Epithelial cell of esophagus (primary cell): ENCODE data around the gene CD3G.
A peak's percentile ranks its signal among the peaks of the same experiment; 100 is the strongest.

Source experiments
- DNase-seq: peaks from one replicate; pipeline ENCODE4 v3.0.0; 2010; ENCODE audit warnings: low read depth
- H3K4me3 ChIP-seq: 2 replicates; pipeline ENCODE4 v1.5.1; 2011; ENCODE audit warnings: mild to moderate bottlenecking, low read length, control low read depth
- TF ChIP-seq, protein P1 (sequence below): IDR thresholded peaks from 2 replicates; pipeline ENCODE4 v1.5.1; 2011; ENCODE audit warnings: low read depth, mild to moderate bottlenecking, low read length, control low read depth, inconsistent platforms; ENCODE audit not compliant: insufficient read depth; ENCODE audit errors: missing control alignments

Gene CD3G

DNA sequence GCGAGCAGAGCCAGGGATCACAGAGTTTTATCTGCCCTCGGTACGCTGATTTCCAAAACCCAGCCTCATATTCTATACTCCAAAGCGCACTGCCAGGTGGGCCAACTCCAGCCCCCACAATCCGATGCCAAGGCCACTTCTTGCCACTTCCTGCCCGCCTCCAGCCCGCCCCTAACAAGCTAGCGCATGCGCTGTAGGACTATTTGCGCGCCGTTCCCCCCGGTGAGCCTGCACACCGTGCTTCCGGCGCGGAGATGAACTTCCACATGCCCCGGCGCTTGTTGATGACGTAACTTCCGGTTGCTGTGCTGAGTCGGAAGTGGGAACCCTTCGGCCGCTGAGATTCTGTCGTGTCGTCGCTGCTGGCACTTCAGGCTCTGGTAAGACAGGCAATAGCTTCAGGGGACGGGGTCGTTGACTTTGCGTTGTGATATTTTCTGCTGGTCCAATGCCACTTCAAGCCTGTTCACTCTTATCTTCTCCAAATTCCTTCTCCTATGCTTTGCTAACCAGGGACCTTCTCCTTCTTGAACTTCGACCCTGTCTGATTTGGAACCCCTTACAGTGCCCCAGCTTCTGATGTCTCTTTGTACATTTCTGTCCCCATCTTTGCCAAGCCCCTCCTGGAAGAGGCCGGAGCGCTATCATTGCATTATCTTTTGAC, 15.3 kb downstream of the CD3G start, which contains the start of gene UBE4A:
Gene UBE4A (plus strand): TSS at position 306 of the 664 bp plus-strand sequence. CDS start 5,481 bp downstream, outside the sequence.
- TF ChIP-seq, protein P1, sequence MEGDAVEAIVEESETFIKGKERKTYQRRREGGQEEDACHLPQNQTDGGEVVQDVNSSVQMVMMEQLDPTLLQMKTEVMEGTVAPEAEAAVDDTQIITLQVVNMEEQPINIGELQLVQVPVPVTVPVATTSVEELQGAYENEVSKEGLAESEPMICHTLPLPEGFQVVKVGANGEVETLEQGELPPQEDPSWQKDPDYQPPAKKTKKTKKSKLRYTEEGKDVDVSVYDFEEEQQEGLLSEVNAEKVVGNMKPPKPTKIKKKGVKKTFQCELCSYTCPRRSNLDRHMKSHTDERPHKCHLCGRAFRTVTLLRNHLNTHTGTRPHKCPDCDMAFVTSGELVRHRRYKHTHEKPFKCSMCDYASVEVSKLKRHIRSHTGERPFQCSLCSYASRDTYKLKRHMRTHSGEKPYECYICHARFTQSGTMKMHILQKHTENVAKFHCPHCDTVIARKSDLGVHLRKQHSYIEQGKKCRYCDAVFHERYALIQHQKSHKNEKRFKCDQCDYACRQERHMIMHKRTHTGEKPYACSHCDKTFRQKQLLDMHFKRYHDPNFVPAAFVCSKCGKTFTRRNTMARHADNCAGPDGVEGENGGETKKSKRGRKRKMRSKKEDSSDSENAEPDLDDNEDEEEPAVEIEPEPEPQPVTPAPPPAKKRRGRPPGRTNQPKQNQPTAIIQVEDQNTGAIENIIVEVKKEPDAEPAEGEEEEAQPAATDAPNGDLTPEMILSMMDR: no peak
- peak within 1 kb of the TSS; percentile 100 for H3K4me3 ChIP-seq
- peak; percentile 95 for DNase-seq

DNA sequence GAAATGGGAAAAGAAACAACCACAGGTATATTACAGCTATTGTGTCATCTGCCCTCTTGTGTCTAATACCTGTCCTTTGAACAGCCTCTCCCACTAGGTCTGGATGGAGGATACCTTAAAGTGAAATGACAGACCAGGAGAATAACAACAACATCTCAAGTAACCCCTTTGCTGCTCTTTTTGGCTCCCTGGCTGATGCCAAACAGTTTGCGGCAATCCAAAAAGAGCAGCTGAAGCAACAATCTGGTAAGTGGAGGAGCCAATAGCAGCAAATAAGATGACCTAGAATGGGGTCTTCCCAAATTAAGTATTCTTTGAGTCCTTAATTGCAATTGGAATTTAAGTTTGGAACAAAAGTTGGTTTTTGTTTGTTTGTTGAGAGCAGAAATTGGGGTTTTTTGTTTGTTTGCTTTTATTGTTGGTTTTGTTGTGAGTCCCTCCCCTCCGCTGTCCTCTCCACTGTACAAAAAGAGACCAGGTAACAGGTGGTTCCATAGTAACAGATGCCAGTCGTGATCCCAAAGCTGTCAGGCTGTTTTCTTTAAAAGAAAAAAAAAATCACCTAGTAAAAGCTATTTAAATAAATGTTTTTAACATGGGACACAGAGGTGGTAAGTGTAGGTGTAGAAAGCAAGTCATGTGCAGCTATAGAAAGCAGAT, 20.9 kb downstream of the CD3G start:
- H3K4me3 ChIP-seq: no peak overlapping the region
- no peak for DNase-seq
- TF ChIP-seq, protein P1: no peak

DNA sequence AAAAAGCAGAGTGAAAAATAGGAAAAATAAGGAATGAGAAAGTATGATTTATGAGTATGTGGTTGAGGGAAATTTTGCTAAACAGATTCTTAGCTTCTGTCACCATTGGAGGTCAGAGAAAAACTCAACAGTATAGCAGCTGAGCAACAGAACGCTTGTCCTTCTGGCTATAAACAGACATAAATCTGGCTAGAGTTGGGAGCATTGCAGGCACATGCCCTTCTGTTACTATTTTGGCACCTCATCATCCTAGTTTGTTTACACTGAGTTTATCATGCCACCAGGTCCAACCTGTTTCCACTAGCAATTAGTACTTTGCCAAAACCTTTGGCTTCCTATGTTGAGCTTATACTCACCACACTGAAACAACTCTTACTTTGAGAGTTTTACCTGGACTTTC, 22.1 kb downstream of the CD3G start:
- TF ChIP-seq, protein P1: no peak
- DNase-seq: peak; percentile 40
- H3K4me3 ChIP-seq: no peak overlapping the region

DNA sequence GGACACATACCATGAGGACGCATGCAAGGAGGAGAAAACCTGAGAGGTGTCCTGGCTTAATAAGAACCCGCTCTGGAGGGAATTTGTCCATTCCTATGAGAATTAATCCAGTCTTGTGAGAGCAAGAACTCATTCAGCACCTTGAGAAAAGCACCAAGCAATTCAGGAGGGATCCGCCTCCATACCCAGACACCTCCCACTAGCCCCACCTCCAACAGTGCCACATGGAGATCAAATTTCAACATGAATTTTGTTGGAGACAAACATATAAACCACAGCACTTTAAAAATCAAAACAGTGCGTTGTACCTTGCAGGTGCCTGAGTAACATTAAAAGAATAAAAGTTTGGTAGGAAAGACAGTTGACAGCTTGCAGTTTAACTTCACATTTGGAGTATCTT, 26.6 kb downstream of the CD3G start:
- TF ChIP-seq, protein P1: no peak
- H3K4me3 ChIP-seq: no peak overlapping the region
- no peak for DNase-seq

DNA sequence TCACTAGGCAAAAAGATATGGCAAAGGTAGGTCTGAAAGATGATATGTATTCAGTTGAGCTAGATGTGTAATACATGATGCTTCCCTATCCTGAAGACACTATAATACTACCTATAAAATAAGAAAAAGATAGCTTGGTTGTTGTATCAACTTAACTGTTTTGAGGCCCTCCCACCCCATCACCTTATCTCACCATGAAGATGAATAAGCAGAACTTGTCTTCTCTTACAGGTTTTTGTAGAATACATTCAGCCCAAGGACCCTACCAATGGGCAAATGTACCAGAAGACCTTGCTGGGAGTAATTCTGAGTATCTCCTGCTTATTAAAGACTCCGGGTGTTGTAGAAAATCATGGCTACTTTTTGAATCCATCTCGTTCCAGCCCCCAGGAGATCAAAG, 29.1 kb downstream of the CD3G start:
- TF ChIP-seq, protein P1: no peak

DNA sequence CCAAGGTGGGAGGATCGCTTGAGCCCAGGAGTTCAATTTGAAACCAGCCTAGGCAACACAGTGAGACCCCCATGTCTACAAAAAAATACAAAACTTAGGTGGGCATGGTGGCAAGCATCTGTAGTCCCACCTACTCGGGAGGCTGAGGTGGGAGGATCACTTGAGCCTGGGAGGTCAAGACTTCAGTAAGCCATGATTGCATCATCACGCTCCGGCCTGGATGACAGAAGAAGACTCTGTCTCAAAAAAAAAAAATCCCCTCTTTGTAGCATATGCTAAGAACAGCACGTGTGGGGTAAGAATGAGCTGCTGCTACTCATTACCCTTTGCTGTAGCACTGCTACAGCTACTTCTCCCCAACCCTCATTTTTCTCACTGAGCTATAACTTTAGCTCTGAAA, 29.7 kb downstream of the CD3G start:
- H3K4me3 ChIP-seq: no peak overlapping the region
- TF ChIP-seq, protein P1: no peak
- DNase-seq: no peak

More for the DNA sequence above, 29.1 kb downstream of the CD3G start:
- H3K4me3 ChIP-seq: no peak overlapping the region
- no peak for DNase-seq
